ENCODE results near the gene DSP. TPM values are rescaled to one million over a fixed set of nuclear protein-coding genes. Genes with fewer than 3 reads are reported as not detected.

Gene DSP
- total RNA-seq, 1 donor from 2014 or later: 464 TPM

DNA sequence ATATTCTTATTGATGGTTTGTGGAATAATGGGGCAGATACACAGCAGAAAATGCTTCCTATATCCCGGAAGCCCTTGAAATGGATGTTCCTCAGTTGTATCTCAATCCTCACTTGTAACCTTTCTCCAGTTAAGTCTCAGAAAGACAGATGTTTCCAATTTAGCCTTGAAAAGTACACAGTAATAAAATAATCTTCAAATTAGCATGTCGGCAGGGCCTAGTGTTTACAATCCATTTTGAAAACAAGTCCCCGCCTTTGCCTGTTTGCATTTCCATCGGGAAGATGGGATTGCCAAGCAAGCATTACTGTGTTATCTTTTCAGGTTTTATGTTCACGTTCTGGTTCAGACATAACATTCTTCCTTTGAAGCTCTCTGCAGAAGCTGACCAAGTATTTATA is 90.0 kb downstream of the DSP start:
- DNase-seq (ENCODE audit: low spot score): no peak
- Mint-ChIP-seq H3K9me3 (ENCODE audit: low read depth) (peaks cover 12% of the 10 kb centered on the region), H3K36me3 (ENCODE audit: low read depth) (peaks cover 2% of the 10 kb centered on the region), H3K27me3 (ENCODE audit: low read depth) (no peaks in the 10 kb centered on the region), H3K27ac (ENCODE audit: unreplicated experiment) (no peak overlapping the region), H3K4me1 (ENCODE audit: low read depth) (no peaks in the 10 kb centered on the region), H3K4me3 (ENCODE audit: unreplicated experiment) (no peak overlapping the region)
- TF ChIP-seq, protein P1, sequence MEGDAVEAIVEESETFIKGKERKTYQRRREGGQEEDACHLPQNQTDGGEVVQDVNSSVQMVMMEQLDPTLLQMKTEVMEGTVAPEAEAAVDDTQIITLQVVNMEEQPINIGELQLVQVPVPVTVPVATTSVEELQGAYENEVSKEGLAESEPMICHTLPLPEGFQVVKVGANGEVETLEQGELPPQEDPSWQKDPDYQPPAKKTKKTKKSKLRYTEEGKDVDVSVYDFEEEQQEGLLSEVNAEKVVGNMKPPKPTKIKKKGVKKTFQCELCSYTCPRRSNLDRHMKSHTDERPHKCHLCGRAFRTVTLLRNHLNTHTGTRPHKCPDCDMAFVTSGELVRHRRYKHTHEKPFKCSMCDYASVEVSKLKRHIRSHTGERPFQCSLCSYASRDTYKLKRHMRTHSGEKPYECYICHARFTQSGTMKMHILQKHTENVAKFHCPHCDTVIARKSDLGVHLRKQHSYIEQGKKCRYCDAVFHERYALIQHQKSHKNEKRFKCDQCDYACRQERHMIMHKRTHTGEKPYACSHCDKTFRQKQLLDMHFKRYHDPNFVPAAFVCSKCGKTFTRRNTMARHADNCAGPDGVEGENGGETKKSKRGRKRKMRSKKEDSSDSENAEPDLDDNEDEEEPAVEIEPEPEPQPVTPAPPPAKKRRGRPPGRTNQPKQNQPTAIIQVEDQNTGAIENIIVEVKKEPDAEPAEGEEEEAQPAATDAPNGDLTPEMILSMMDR (IDR thresholded peaks at IDR 0.05): no peak

DNA sequence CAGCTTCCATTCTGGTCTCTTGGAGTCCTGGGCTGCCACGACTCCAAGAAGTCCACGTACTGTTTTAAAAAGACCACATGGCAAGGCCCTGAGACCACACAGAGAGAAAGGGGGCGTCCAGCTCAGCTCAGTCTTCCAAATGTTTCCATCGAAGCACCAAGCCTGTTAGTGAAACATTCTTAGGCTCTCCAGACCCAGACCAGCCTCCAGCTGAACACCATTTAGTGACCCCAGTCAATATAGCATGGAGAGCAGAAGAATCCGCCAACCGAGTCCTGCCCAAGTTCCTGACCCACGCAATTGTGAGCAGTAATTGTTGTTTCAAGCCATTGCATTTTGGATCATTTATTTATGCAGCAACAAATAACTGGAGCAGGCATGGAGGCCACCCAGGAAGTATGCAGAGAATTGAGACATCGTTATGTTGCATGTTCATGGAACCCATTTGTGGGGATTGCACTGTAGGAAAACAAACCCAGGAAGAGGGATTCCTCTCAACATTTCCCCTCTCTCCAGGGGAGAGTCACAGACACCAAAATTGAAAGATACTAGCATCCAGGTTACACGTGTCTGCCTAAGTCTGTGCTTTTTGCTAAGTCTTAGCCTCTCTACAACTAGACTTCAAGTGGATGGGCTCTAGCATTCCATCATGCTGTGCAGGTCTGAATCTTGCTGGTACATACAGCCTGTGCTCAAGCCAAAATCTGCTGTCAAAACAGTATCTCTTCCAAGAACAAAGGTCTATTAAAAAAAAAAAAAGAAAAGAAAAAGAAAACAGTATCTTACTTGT is 91.2 kb downstream of the DSP start:
- H3K4me1 Mint-ChIP-seq (ENCODE audit: low read depth): no peaks in the 10 kb centered on the region
- H3K4me3 Mint-ChIP-seq (ENCODE audit: unreplicated experiment): no peak overlapping the region
- H3K27me3 Mint-ChIP-seq (ENCODE audit: low read depth): no peaks in the 10 kb centered on the region
- no peaks in the 10 kb centered on the region for H3K36me3 Mint-ChIP-seq (ENCODE audit: low read depth)
- no peak for DNase-seq (ENCODE audit: low spot score)
- TF ChIP-seq, protein P1 (IDR thresholded peaks at IDR 0.05): no peak
- H3K9me3 Mint-ChIP-seq (ENCODE audit: low read depth): peaks cover 10% of the 10 kb centered on the region
- no peak overlapping the region for H3K27ac Mint-ChIP-seq (ENCODE audit: unreplicated experiment)

DNA sequence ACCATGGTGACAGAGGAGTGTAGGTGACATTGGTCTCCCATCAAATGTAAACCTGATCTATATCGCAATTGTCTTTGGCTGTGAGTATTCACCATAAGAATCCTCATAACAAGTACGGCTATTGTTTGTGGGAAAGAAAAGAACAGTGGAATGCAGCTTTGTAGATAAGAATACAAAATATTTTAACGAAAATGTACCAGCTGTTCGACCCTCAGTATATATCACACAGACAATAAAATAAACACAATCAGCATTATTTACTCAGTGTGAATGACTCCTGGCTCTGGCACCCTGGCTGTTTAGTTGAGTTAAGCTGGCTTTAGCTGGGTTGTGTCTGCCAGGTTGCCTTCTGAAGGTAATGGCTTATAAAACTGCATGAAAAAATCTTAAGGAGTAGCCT is 91.9 kb downstream of the DSP start:
- no peak overlapping the region for H3K4me3 Mint-ChIP-seq (ENCODE audit: unreplicated experiment)
- no peak for DNase-seq (ENCODE audit: low spot score)

DNA sequence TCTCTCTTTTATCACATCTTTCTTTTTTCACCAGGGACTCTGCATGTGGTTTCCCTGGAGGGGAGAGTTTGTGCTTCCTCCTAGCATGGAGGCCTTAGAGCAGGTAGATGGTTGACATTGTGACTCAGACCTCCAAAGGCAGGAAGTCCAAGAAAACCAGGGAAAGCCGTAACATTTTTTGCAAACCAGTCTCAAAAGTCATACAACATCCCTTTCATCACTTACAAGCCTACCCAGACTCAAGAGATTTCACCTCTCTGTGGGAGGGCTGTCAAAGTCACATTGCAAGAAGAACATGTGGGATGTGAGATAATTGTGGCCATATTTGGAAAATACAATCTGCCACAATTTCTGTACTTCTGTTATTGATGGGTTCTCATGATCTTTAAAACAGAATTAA is 94.7 kb downstream of the DSP start:
- TF ChIP-seq, protein P1 (IDR thresholded peaks at IDR 0.05): no peak
- no peak for DNase-seq (ENCODE audit: low spot score)
- no peaks in the 10 kb centered on the region for H3K36me3 Mint-ChIP-seq (ENCODE audit: low read depth)

More for the DNA sequence above, 91.9 kb downstream of the DSP start:
- no peaks in the 10 kb centered on the region for H3K27me3 Mint-ChIP-seq (ENCODE audit: low read depth)
- no peaks in the 10 kb centered on the region for H3K4me1 Mint-ChIP-seq (ENCODE audit: low read depth)
- H3K36me3 Mint-ChIP-seq (ENCODE audit: low read depth): no peaks in the 10 kb centered on the region
- TF ChIP-seq, protein P1 (IDR thresholded peaks at IDR 0.05): no peak
- no peak overlapping the region for H3K27ac Mint-ChIP-seq (ENCODE audit: unreplicated experiment)
- H3K9me3 Mint-ChIP-seq (ENCODE audit: low read depth): peaks cover 10% of the 10 kb centered on the region

More for the DNA sequence above, 94.7 kb downstream of the DSP start:
- Mint-ChIP-seq H3K27me3 (ENCODE audit: low read depth) (no peaks in the 10 kb centered on the region), H3K27ac (ENCODE audit: unreplicated experiment) (no peak overlapping the region), H3K4me3 (ENCODE audit: unreplicated experiment) (no peak overlapping the region), H3K9me3 (ENCODE audit: low read depth) (peaks cover 5% of the 10 kb centered on the region), H3K4me1 (ENCODE audit: low read depth) (peaks cover 3% of the 10 kb centered on the region)

Other genes starting within 250 kb of the DSP start
- 236 to 416 TPM (median 247 TPM) in 3 replicates for gene SSR1, start 228.5 kb upstream of the DSP start, total RNA-seq
- not detected in 3 replicates for gene CAGE1, start 151.9 kb upstream of the DSP start, total RNA-seq
- gene RIOK1, start 151.9 kb upstream of the DSP start, total RNA-seq: 13.7 to 24.5 TPM (median 14.4 TPM) in 3 replicates
- 9.6 to 16.0 TPM (median 9.7 TPM) in 3 replicates for gene SNRNP48, start 48.5 kb downstream of the DSP start, total RNA-seq
- gene BMP6, start 184.4 kb downstream of the DSP start, total RNA-seq: 0.49 to 0.50 TPM in 2 of 3 replicates, not detected in the other